GM12874 (cell line): ENCODE data around the gene TSSC4.

Experiments
- TF ChIP-seq, protein P1 (sequence below): IDR thresholded peaks from 2 replicates; pipeline ENCODE4 v1.5.1; 2011; ENCODE audit warnings: low read depth, mild to moderate bottlenecking, control low read depth, low read length, moderate library complexity; ENCODE audit not compliant: insufficient read depth

The TSSC4 gene

DNA sequence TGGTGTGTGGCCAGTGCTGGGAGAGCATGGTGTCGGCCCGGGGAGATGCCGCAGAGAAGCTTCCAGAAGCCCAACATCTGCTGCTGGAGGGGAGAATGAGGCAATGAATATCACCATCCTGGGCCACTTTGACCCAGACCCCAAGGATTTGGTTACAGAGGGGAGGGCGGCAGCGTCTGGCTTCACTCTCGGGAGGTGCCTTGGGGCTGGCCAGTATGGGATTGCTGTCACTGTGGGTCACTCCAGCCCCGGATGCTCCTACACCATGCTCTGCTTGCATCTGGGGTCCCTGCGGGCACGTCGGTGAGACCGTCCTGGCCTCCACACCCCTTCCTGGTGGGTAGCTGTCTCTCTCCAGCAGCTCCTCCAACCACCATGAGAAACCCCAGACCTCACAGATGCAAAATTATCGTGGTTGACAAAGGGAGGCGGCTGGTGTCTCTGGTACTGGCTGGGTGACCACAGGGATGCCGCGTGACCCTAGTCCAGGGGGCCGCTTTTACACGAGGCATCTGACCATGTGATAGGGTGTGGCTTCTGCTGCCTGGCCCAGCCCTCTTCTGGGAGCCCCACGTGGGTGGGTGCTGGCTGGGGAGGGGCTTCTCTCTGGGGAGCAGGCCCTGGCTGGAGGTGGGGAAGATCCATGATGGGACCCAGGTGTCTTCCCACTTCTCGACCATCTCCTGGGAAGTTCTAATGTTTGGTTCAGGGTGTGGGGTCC, 49.9 kb downstream of the TSSC4 start:
- TF ChIP-seq, protein P1, sequence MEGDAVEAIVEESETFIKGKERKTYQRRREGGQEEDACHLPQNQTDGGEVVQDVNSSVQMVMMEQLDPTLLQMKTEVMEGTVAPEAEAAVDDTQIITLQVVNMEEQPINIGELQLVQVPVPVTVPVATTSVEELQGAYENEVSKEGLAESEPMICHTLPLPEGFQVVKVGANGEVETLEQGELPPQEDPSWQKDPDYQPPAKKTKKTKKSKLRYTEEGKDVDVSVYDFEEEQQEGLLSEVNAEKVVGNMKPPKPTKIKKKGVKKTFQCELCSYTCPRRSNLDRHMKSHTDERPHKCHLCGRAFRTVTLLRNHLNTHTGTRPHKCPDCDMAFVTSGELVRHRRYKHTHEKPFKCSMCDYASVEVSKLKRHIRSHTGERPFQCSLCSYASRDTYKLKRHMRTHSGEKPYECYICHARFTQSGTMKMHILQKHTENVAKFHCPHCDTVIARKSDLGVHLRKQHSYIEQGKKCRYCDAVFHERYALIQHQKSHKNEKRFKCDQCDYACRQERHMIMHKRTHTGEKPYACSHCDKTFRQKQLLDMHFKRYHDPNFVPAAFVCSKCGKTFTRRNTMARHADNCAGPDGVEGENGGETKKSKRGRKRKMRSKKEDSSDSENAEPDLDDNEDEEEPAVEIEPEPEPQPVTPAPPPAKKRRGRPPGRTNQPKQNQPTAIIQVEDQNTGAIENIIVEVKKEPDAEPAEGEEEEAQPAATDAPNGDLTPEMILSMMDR = no peak

DNA sequence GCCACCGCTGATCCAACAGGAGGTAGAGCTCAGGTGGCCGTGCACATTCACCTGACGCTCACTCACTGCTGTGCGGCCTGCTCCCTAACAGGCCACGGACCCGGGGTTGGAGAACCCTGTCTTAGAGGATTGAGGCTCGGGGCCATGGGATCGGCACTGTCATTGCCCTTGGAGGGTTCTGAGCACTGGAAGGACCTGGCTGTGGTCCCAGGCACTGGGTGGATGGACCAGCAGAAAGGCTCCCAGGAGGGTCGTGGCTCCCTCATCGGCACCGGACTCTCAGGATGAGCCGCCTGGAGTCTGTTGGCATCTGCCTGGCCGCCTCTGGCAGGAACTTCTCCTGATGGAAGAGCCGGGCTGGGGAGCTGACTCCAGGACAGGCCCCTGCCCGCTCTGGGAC, 50.8 kb downstream of the TSSC4 start:
- TF ChIP-seq, protein P1 = no peak

DNA sequence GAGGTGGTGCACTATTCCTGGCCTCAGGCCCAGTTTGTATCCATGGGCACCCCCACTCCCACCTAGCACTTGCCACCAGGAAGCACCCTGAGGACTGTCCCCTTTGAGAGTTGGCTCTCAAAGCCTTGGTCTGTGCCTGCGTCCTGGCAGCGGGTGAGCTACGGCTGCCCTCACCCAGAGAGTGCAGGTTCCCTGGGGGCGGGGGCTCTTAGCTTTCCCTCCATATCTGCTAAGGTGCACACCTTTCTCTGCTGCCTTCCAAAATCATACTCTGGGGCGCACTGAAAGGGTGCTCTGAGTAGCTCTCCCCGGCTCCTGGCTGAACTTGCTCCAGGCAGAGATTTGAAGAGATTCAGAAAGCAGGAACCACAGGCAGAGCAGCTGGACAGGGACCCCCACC, 51.4 kb downstream of the TSSC4 start:
- TF ChIP-seq, protein P1 = no peak

DNA sequence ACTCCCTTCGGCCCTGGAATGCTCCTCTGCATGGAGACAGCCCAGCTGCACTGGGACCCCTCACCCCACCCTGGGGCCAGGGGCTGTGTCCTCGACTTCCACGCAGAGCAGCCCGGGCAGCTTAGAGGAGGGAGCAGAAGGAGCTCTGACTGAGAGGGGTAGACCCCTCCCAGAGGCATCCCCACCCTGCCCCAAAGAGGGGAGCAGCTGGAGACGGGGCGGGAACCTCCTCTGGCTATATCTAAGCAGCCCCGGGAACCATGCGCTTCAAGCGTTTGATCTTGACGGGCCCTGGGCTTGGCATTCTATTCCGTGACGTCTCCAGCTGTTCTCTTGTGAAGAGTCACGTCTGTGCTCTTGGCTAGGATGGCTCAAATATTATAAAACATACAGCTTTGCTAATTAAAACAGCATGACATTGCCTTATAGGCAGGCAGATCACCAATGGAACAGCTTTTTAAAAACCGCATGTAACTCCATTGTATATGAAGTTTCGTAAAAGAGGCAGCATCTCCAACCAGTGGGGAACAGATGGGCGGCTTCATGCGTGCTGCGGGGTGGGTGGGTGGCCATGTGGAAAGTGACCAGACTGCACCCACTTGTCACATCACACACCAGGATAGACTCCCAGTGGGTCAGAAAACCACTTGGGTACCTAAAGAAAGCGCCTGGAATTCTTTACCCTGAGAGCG, 51.9 kb downstream of the TSSC4 start:
- TF ChIP-seq, protein P1 = no peak

DNA sequence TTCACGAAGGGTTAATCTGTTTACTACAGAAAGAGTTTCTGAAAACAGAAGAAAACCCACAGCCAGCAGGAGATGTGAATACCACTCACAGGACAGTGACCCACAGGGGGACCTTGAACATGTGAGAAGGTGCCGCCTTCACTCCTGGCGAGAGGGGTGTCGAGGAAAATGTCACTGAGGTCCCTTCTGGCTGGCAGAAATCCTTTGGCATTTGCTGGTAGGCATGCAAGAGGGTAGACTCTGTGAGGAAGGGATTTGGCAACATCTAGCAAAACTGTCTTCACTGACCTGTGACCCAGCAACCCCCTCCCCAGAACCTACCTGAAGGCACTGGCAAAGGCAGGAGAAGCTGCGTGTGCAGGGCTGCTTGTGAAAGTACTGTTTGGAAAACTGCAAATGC, 52.9 kb downstream of the TSSC4 start:
- TF ChIP-seq, protein P1 = no peak
